NOMO-1 treated with dmso at 0.1 percent for 144 hours (cell line): ENCODE results near the gene LEFTY1.

ENCODE experiments used
- DNase-seq: peaks from one replicate; lab custom pipeline; 2025; ENCODE audit not compliant: unreplicated experiment; lab: John Stamatoyannopoulos, UW

LEFTY1 gene

GRCh38 chr1:225917101-225917500, 28.2 kb upstream of the LEFTY1 start:
- DNase-seq, result no peak

DNA sequence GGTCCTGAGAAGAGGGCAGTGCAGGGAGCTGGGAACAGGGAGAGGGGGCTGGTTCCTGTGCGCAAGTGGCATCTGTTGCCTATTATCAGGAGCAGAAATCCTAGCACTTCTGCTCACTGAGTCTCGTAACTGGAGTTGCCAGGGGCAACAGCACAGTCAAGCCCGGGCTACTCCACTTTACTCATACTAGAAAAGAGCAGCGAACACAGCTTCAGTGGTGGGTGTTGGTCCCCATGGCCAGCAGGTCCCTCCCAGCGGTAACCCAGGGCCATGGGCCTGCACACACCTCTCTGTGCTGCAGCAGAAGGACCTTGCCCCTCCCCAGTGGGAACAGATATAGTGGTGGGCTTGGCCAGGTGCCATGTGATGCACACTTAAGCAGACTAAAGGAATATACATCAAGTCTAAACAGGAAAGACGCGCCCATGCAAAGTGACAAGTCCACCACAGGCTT, 26.6 kb upstream of the LEFTY1 start:
- no peak for DNase-seq

- DNase-seq, result no peak
Observed at GRCh38 chr1:225914947-225915346, 26.0 kb upstream of the LEFTY1 start.

DNA sequence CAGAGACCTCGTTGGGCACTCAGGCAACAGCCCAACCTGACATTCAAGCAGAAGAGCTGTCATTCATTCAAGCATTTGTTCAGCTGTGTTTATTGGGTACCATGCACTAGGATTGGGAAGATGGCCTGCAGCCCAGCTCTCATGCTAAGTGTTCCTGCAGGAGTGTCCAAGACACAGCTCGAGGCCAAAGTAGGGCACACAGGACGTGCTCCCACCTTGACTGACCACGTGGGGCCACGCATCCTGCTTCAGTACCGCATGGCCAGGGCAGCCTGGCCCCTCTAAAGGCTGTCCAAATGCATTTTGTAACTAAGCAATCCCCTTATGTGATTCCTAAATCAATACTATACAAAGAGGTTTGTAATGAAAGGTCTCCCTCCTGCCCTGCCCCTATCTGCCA, 25.4 kb upstream of the LEFTY1 start:
- no peak for DNase-seq

DNA sequence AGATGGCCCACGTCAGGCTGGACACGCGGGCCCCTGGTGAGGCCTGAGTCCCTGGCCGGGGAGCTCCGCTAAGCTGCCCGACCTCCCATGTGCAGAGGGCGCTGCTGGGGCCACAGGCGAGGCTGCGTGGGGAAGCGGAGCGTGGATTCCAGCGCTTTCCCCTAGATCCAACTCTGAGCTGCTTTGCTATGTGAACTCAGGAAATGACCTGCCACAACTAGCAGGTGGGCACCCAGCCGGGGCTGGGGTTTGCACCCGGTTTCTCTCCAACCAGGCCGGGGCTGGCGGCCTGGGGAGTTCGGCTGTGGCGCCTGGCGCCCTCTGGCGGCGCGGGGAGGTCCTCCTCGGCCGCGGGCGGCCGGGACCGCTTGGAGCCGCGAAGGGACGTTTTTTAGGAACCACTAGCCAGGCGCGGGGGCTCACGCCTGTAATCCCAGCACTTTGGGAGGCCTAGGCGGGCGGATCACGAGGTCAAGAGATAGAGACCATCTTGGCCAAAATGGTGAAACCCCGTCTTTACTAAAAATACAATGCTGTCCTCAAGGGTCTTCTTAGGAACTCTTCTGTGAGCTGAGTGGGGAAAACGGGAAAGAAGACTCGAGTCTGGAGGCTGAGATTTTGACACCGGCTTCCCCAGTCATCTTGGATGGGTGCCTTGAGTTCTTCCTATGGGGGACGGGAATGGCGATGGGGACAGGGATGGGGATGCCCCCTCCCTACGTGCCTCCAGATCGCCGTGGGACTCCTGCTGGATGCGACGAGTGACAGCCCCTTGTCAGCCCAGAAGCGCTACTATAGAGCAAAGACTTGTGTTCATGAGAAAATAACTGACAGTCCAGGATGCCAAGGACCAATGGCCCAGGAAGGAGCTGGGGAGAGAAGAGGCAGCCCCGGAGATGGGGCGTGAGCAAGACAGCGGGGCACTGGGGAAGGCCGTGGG, 22.5 kb upstream of the LEFTY1 start:
- no peak for DNase-seq

DNA sequence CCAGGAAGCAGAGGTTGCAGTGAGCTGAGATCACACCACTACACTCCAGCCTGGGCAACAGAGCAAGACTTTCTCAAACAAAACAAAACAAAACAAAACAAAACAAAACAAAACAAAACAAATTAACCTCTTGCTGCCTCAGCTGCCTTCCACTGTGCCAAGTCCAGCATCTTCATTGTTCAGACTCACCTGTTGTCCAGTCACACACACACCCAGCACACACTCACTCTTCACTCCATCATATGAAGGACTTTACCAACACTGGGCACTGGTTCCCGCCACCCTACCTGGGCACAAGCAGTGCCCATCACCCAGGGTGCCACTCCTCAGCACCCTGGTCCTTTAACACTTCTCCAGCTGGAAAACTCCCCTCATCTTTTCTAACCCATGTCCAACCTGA, 20.5 kb upstream of the LEFTY1 start:
- no peak for DNase-seq

GRCh38 chr1:225908773-225909172, 19.8 kb upstream of the LEFTY1 start:
- DNase-seq, result no peak

DNA sequence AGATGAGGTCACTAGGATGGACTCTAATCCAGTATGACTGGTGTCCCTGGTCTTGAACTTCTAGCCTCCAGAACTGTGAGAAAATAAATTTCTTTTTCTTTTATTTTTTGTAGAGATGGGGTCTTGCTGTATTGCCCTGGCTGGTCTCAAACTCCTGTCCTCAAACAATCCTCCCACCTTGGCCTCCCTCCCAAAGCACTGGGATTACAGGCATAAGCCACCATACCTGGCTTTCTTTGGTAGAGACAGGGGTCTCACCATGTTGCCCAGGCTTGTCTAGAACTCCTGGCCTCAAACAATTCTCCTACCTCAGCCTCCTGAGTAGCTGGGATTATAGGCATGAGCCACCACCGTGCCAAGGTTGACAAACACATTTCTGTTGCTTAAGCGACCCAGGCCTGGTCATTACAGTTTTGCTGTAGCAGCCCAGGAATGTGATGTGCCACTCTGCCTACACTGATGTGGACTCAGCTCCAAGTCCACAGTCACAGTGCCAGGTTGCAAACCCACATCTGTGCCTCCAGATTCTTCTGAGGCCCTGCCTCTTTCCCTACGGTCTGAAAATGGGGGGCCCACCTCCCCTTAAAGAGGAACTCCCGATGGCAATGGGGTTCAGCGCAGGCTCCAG, 19.2 kb upstream of the LEFTY1 start:
- DNase-seq, result no peak

DNA sequence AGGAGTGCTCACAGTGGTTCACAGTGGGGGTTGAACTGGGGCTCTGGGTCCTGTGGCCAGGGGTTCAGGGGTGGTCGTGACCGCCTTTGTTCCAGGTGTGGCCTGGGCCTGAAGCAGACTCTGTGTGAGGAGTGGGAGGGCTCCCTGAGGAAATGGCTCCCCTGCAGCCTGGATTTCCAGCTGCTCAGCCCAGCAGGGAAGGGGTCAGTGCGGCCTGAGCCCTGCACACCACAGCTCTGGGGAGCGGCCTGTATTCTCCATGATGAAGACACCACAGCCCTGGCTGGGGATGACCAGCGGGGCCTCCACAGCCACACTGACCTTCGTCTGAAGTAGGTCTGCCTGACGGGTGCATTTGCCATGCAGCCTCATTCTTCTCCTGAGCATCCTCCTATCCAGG, 18.4 kb upstream of the LEFTY1 start:
- no peak for DNase-seq

DNA sequence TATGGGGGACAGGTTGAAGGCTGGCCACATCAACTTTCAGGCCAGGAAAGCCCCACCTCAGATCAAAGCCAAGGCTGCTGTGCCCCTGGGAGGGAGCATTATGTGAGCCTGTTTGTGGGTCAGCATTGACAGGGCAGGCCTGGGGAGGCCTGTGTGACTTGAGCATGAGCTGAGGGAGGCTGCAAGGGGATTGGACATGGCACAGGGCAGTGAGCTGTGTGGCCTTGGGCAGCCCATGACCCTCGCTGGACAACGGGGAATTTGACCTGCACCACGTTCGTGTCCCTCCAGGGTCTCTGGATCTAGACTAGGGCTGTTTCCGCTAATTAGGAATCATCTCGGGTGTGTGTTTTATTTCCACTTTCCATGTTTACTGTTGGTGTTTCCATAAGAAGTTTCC, 17.5 kb upstream of the LEFTY1 start:
- DNase-seq, result no peak

DNA sequence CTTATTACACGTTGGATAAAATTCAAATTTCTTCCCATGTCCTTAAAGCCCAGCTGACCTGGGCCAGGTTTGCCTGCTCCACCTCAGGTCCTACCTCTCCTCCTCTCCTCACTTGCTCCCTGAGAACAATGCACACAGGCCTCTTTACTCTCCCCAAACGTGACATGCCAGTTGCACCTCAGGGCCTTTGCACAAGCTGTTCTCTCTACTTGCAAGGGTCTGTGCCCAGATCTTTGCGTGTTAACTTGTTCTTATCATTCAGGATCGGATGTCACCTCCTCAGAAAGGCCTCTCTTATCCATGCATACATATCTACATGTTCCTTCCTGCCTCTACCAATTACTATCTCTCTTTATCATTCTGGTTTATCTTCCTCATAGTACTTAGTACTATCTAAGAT, 14.7 kb upstream of the LEFTY1 start:
- no peak for DNase-seq

DNA sequence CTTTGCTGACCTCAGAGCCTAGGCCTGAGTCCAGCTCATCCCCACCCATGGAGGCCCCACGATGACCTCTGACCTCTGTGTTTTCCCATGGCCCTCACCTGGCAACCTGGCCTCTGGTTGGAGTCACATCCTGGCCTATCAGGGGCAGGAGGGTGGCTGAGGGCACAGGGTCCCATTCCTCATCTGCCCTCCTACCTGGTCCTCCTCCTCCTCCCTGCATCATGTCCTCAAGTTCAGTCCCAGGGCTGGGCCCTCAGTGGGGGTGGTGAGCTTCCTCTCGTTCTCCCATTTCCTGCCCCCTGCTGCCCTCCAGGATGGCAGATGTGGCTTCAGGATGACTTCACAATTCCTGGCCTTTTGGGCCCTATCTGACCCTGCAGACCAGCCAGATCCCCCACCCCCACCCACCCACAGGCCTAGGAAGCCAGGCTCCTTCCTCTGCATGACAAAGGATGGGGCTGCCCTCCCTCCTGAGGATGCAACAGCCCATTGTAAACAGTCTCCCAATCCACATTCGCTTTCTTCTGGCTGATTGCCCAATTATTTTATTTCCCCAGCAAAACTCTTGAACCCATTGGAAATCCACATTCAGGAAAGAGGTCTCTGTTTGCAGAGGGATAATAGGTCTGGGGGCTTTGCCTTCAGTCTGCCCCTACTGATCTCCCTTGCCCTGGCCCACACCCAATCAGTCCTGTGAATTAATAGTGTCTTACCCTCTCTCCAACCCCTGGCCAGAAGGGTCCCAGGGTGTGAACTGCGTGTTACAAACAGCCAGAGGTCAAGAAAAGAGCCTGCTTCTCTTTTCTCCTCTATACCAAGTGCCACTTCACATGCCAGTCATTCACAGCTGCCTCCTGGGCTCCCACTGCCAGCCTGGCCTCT, 10.3 kb upstream of the LEFTY1 start:
- DNase-seq, result no peak

DNA sequence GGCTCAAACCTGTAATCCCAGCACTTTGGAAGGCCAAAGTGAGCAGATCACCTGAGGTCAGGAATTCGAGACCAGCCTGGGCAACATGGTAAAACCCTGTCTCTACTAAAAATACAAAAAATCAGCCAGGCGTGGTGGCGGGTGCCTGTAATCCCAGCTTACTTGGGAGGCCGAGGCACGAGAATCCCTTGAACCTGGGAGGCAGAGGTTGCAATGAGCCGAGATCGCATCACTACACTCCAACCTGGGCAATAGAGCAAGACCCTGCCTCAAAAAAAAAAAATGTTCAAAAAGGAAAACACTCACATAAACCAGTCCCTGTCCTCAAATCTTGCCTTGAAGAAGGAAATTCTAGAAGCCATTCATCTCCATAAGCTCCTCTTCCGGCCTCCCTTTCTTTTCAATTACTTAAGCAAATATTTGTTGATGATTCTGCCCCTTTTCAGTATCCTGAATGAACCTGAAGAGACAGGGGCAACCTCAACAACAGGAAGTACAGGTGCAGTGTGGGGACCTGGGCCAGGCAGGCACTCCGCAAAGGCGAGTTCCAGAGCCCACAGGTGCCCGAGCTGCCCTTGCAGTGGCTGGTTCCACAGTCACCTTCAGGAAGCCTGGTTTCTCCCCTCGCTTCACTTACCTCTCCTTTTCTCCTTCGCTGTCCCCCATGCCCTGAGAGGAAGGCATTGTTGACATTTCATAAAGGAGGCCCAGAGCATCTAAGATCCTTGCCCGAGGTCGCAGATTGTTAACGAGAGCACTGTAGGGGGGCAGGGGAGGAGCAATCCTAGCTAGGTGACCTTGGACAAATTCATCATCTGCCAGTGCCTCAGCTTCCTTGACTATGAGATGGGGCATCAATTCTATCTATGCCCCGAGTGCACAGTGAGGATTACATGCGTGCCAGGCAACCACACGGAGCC, 8.9 kb upstream of the LEFTY1 start:
- DNase-seq, result no peak

GRCh38 chr1:225896937-225897549, 8.1 kb upstream of the LEFTY1 start:
- DNase-seq, result no peak

GRCh38 chr1:225896494-225896893, 7.5 kb upstream of the LEFTY1 start:
- DNase-seq, result no peak

DNA sequence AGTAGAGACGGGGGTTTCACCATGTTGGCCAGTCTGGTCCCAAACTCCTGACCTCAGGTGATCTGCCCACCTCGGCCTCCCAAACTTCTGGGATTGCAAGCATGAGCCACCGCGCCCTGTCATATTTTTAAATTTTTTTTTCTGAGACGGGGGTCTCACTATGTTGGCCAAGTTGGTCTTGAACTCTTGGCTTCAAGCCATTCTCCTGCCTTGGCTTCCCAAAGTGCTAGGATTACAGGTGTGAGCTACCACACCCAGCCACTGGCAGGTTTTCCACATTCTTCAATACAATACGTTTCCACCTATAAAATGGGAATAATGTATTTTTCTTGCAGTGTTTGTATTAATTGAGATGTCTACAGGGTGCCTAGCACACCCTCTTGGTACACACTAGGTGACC, 3.4 kb upstream of the LEFTY1 start:
- no peak for DNase-seq

GRCh38 chr1:225891229-225891972, 2.5 kb upstream of the LEFTY1 start:
- DNase-seq, result no peak

- DNase-seq, result no peak
Observed at GRCh38 chr1:225890346-225891228, 1.6 kb upstream of the LEFTY1 start.
